Omental fat pad (tissue), 4 donors: ENCODE data around the gene ITPRID2. TPM values are rescaled to one million over a fixed set of nuclear protein-coding genes. Genes with fewer than 3 reads are reported as not detected.

ENCODE experiments used
- ATAC-seq: fragments of 150-250 bp; one replicate; pipeline ENCODE4 v1.9.1; 2016; ENCODE audit warnings: mild to moderate bottlenecking, moderate library complexity; ENCODE audit not compliant: low FRiP score
- DNase-seq: peaks from one replicate; pipeline ENCODE4 v3.0.0-alpha.2; 2019; ENCODE audit warnings: low spot score
- CTCF ChIP-seq, 3 donors: fragments of 450-650 bp; IDR thresholded peaks; one replicate each; pipeline ENCODE4 v1.5.1; 2016 to 2017; ENCODE audit warnings: antibody characterized with exemption in 3 of 3, mild to moderate bottlenecking in 3 of 3, moderate library complexity in 2 of 3
- total RNA-seq, 4 donors: library from RNA; depleted of rRNA; stranded (reverse); fragments of >200 nt; gene quantifications; one replicate each; pipeline ENCODE4 v1.1.0, GENCODE V29; 2016

ITPRID2 gene
- total RNA-seq, 4 donors from 2014 or later = 54.7 to 94.6 (median 70.6) TPM

GRCh38 chr2:181900007-181900651, 8.6 kb downstream of the ITPRID2 start:
- ATAC-seq (no peak), DNase-seq (no peak)
- TF ChIP-seq CTCF (IDR thresholded peaks at IDR 0.05) = no peak

GRCh38 chr2:181902625-181903024, 11.1 kb downstream of the ITPRID2 start:
- no peak for TF ChIP-seq CTCF (IDR thresholded peaks at IDR 0.05)
- ATAC-seq = no peak
- DNase-seq = no peak

GRCh38 chr2:181904022-181904632, 12.6 kb downstream of the ITPRID2 start:
- DNase-seq (no peak), ATAC-seq (no peak)
- TF ChIP-seq CTCF (IDR thresholded peaks at IDR 0.05) = no peak

- ATAC-seq (no peak), DNase-seq (no peak)
- no peak for TF ChIP-seq CTCF (IDR thresholded peaks at IDR 0.05)
Measured at GRCh38 chr2:181907057-181907456, 15.5 kb downstream of the ITPRID2 start.

GRCh38 chr2:181907635-181908034, 16.1 kb downstream of the ITPRID2 start:
- no peak for DNase-seq
- ATAC-seq = no peak
- TF ChIP-seq CTCF (IDR thresholded peaks at IDR 0.05) = no peak

- no peak for DNase-seq
- no peak for TF ChIP-seq CTCF (IDR thresholded peaks at IDR 0.05)
- no peak for ATAC-seq
Measured at GRCh38 chr2:181910028-181910831, 18.7 kb downstream of the ITPRID2 start.
